ENCODE data around the gene HOXC9. TPM values are rescaled to one million over a fixed set of nuclear protein-coding genes. Genes with fewer than 3 reads are reported as not detected.

Gene HOXC9
- total RNA-seq, 1 donor from 2014 or later: 10.2 TPM

Small RNA genes lying within 50 kb of the gene (microRNA-seq; reads per million reads assigned to microRNA genes)
- gene MIR196A2 (1,069 reads per million, percentile 81 among the genes with 10 or more reads in this experiment), gene MIR615 (174 reads per million, percentile 63 among the genes with 10 or more reads in this experiment)

Other genes starting within 250 kb of the HOXC9 start
- gene CISTR, start 248.2 kb upstream of the HOXC9 start, total RNA-seq: not detected
- 0.22 TPM for gene HOXC13, start 61.3 kb upstream of the HOXC9 start, total RNA-seq
- gene HOXC12, start 45.3 kb upstream of the HOXC9 start, total RNA-seq: 0.22 TPM
- 1.2 TPM for gene HOXC11, start 27.0 kb upstream of the HOXC9 start, total RNA-seq
- gene HOTAIR, start 25.2 kb upstream of the HOXC9 start, total RNA-seq: 4.0 TPM
- gene HOXC10, start 15.0 kb upstream of the HOXC9 start, total RNA-seq: 17.2 TPM
- gene HOXC8, start 8.8 kb downstream of the HOXC9 start, total RNA-seq: 7.0 TPM
- gene HOXC6, start 28.3 kb downstream of the HOXC9 start, total RNA-seq: 35.3 TPM
- gene HOXC5, start 32.9 kb downstream of the HOXC9 start, total RNA-seq: 5.6 TPM
- gene HOXC4, start 53.7 kb downstream of the HOXC9 start, total RNA-seq: 23.6 TPM
- gene SMUG1, start 188.8 kb downstream of the HOXC9 start, total RNA-seq: 25.3 TPM

Measured in sciatic nerve (tissue), 1 donor.